ENCODE data around the gene CNR2.
"Not testable (repeated sequence)": the region's sequence is repeated elsewhere in the genome, so short reads cannot be mapped to it uniquely, and the experiment has no call there.

CNR2 gene

GRCh38 chr1:23834156-23834555, 79.0 kb downstream of the CNR2 start:
- not testable (repeated sequence) for DNase-seq (ENCODE audit: low read depth)

GRCh38 chr1:23827717-23828116, 85.4 kb downstream of the CNR2 start:
- no peak for DNase-seq (ENCODE audit: low read depth)

DNA sequence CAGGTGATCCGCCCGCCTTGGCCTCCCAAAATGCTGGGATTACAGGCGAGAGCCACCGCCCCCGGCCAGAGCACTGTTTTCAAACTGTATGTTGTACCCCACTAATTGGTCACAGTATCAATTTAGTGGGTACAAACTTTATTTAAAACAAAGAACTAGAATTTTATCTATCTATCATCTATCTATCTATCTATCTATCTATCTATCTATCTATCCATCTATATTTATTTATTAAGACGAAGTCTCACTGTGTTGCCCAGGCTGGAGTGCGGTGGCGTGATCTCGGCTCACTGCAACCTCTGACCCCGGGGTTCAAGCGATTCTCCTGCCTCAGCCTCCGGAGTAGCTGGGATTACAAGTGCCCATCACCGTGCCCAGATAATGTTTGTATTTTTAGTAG, 86.6 kb downstream of the CNR2 start:
- DNase-seq (ENCODE audit: low read depth): not testable (repeated sequence)

DNA sequence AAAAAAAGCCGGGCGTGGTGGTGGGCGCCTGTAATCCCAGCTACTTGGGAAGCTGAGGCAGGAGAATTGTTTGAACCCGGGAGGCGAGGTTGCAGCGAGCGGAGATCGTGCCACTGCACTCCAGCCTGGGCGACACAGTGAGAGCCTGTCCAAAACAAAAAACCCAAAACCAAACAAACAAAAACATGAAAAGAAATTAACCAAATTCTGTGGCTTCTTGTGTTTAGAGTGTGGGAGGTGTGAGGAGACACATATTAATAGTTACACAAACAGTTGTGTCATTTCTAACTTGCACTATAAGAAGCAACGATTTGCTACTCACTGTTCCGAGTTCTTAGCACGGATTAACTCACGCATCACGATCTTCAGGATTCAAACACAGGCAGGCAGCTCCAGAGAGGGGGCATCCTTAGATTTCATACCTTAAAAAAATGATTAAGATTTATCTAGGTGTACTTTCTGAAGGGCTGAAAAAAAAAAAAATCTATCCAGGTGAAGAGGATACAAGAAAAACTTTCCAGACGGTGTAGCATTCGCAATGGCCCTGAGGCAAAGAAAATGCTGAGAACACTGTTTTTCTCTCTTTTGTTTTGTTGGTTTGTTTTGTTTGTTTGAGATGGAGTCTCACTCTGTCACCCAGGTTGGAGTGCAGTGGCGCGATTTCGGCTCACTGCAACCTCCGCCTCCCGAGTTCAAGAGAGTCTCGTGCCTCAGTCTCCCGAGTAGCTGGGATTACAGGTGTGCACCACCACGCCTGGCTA, 87.2 kb downstream of the CNR2 start:
- no peak for DNase-seq (ENCODE audit: low read depth)

GRCh38 chr1:23825076-23825761, 87.9 kb downstream of the CNR2 start, which contains the start of gene HMGCL:
Gene HMGCL, minus strand, starts transcription at chr1:23825429. Its CDS starts 14 bp downstream, at chr1:23825415.
- DNase-seq (ENCODE audit: low read depth): peak; percentile 85

DNA sequence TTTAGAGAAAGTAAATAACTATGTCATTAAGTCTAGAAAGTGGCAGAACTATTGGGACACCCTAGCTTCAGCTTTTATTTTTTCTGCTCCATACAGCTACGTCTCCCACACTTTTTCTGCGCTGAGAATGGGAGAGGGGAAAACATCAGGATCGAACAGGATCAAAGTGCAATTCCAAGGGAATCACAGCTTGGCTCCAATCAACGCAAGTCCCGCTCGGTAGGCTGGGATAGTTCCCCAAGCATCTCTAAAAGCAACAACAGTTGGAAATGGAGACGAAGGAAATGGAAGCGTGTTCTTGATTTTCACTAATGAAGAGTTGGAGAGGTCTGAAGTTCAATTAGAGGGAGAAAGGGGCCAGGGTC, 88.5 kb downstream of the CNR2 start:
- no peak for DNase-seq (ENCODE audit: low read depth)

- DNase-seq (ENCODE audit: low read depth): no peak
Observed at GRCh38 chr1:23823767-23824166, 89.4 kb downstream of the CNR2 start.
